SU-DHL-6 (cell line): ENCODE measurements around the gene APPL2.

ENCODE experiments used
- H2AFZ ChIP-seq: fragments of 200-600 bp; sonication (generic); 2 replicates; pipeline ENCODE4 v1.6.1; 2014; ENCODE audit warnings: low read depth, mild to moderate bottlenecking, moderate library complexity, mixed read lengths, antibody characterized with exemption, low read length; ENCODE audit not compliant: severe bottlenecking
- H3F3A ChIP-seq: fragments of 200-600 bp; shearing (Covaris generic); 2 replicates; pipeline ENCODE4 v1.6.0; 2016; ENCODE audit warnings: antibody characterized with exemption, mild to moderate bottlenecking; ENCODE audit not compliant: insufficient read depth
- H3K27ac ChIP-seq: fragments of 200-600 bp; sonication (generic); 2 replicates; pipeline ENCODE4 v1.5.1; 2016; ENCODE audit warnings: low read depth, mild to moderate bottlenecking, low read length, moderate library complexity, mixed read lengths
- H3K27me3 ChIP-seq: fragments of 200-600 bp; sonication (generic), shearing (Covaris generic); 2 replicates; pipeline ENCODE4 v1.6.0; 2014; ENCODE audit warnings: mild to moderate bottlenecking, low read length
- H3K36me3 ChIP-seq: fragments of 200-600 bp; sonication (generic); 2 replicates; pipeline ENCODE4 v1.6.1; 2014; ENCODE audit warnings: mild to moderate bottlenecking, low read length, mixed read lengths
- H3K4me2 ChIP-seq: fragments of 300-600, 200-600 bp; shearing (Covaris generic), sonication (generic); 2 replicates; pipeline ENCODE4 v1.6.0; 2014; ENCODE audit warnings: low read length, low read depth, mild to moderate bottlenecking; ENCODE audit not compliant: poor library complexity, severe bottlenecking
- H3K4me3 ChIP-seq: fragments of 200-600 bp; sonication (generic); 2 replicates; pipeline ENCODE4 v1.5.1; 2014; ENCODE audit warnings: antibody characterized with exemption, low read length, mild to moderate bottlenecking, mixed read lengths; ENCODE audit not compliant: insufficient read depth, poor library complexity, severe bottlenecking
- H3K79me2 ChIP-seq: fragments of 200-600 bp; sonication (generic); 2 replicates; pipeline ENCODE4 v1.6.1; 2014; ENCODE audit warnings: mild to moderate bottlenecking, low read length, moderate library complexity; ENCODE audit not compliant: insufficient read depth
- H3K9ac ChIP-seq: fragments of 200-600 bp; sonication (generic); 2 replicates; pipeline ENCODE4 v1.7.0; 2014; ENCODE audit warnings: mild to moderate bottlenecking, low read length
- H3K9me2 ChIP-seq: fragments of 200-600 bp; sonication (generic); replicated peaks from 2 replicates; pipeline ENCODE4 v1.6.1; 2014; ENCODE audit warnings: low read length; ENCODE audit not compliant: insufficient read depth
- H3K9me3 ChIP-seq: fragments of 200-600 bp; sonication (generic); 2 replicates; pipeline ENCODE4 v1.6.1; 2014; ENCODE audit warnings: low read length, mixed read lengths; ENCODE audit not compliant: insufficient read depth
- H4K20me1 ChIP-seq: fragments of 200-600 bp; sonication (generic); 2 replicates; pipeline ENCODE4 v1.6.1; 2014; ENCODE audit warnings: low read depth, mild to moderate bottlenecking, antibody characterized with exemption, low read length, moderate library complexity, mixed read lengths
- EZH2phosphoT487 ChIP-seq: fragments of 200-600 bp; sonication (generic), shearing (Covaris generic); conservative IDR thresholded peaks from 2 replicates; pipeline ENCODE4 v1.6.1; 2018; ENCODE audit warnings: mild to moderate bottlenecking, antibody characterized with exemption, low read length, moderate library complexity, mixed read lengths
- TF ChIP-seq, protein P1 (sequence below): fragments of 200-600 bp; sonication (generic); IDR thresholded peaks from one replicate; pipeline ENCODE4 v1.5.1; 2017; ENCODE audit warnings: antibody characterized with exemption, mild to moderate bottlenecking, low read length, moderate library complexity; ENCODE audit not compliant: insufficient read depth, poor library complexity, severe bottlenecking

APPL2 gene

DNA sequence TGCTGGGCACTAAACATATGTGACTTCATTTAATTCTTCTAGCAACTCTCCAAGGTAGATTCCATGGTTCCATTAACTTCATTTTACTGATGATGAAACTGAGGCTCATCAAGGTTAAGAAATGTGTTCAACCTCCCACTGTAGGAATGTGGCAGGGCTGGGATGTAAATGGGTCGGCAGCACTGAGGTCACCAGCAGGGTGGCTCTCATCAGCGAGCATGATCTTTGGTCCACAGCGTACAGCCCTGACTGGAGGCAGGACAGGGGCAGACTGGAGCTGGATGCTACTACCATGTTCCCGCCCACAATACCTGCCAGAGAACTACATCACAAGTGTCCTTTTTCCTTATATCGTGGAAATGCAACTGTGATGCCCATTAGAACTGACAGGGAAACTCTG is 4.6 kb downstream of the APPL2 start:
- Histone ChIP-seq H3K27ac (no peak overlapping the region), H3K4me3 (no peak overlapping the region), H3K79me2 (no peaks in the 10 kb centered on the region; the same call in 1 of the 2 replicates), H3K9me2 (no peaks in the 10 kb centered on the region), H3K36me3 (no peaks in the 10 kb centered on the region), H3F3A (no peaks in the 10 kb centered on the region), H2AFZ (no peak overlapping the region), H3K9me3 (no peaks in the 10 kb centered on the region), H3K27me3 (no peaks in the 10 kb centered on the region), H3K9ac (no peak overlapping the region), H3K4me2 (no peak overlapping the region), H4K20me1 (no peaks in the 10 kb centered on the region)
- no peak for TF ChIP-seq EZH2phosphoT487
- TF ChIP-seq, protein P1, sequence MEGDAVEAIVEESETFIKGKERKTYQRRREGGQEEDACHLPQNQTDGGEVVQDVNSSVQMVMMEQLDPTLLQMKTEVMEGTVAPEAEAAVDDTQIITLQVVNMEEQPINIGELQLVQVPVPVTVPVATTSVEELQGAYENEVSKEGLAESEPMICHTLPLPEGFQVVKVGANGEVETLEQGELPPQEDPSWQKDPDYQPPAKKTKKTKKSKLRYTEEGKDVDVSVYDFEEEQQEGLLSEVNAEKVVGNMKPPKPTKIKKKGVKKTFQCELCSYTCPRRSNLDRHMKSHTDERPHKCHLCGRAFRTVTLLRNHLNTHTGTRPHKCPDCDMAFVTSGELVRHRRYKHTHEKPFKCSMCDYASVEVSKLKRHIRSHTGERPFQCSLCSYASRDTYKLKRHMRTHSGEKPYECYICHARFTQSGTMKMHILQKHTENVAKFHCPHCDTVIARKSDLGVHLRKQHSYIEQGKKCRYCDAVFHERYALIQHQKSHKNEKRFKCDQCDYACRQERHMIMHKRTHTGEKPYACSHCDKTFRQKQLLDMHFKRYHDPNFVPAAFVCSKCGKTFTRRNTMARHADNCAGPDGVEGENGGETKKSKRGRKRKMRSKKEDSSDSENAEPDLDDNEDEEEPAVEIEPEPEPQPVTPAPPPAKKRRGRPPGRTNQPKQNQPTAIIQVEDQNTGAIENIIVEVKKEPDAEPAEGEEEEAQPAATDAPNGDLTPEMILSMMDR = no peak

DNA sequence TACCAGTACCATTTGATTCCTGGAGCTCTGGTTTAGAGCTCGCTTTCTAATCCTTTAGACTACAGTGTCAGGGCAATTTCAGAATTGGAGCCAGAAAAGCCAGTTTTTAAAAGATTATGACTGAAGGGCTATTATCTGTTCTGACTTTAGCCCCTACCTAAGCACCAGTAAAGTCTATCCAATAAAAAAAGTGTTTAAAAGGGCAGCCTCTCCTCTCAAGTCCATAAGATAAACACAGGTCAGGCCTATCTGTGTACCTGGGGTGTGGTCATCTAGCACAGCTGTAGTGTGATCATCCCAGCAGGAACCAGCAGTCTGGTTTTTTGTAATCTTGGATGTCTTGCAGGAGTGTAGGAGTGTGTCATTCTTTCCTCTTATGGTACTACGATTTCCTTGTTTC is 6.6 kb downstream of the APPL2 start:
- Histone ChIP-seq H3K27ac (no peak overlapping the region), H3K36me3 (no peaks in the 10 kb centered on the region), H3F3A (no peaks in the 10 kb centered on the region), H3K9me2 (no peaks in the 10 kb centered on the region), H3K27me3 (no peaks in the 10 kb centered on the region), H3K79me2 (no peaks in the 10 kb centered on the region; the same call in 1 of the 2 replicates), H3K9ac (no peak overlapping the region), H2AFZ (no peak overlapping the region), H3K4me2 (no peak overlapping the region), H3K9me3 (no peaks in the 10 kb centered on the region), H4K20me1 (no peaks in the 10 kb centered on the region), H3K4me3 (no peak overlapping the region)
- TF ChIP-seq EZH2phosphoT487 = no peak
- TF ChIP-seq, protein P1 = no peak

DNA sequence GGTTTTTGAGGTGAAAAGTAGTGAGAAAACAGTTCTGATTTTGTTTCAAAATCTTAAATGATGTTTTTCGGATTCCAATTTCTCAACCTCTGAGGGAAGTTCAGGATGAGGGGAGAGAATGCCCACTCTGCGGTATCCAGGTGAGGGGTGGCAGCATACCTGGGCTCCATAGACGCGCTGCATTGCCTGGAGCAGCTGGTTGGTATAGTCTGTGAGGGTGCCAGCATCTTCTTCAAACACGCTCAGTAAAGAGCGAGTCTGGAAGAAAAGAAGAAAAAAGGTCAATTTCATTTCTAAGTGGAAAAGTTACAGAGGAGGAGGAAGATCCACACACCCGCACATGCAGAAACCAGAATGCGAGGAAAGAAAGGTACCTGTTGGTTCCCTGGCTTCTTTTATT is 7.0 kb downstream of the APPL2 start:
- no peaks in the 10 kb centered on the region; the same call in 1 of the 2 replicates for H3K79me2 ChIP-seq
- H4K20me1 ChIP-seq = no peaks in the 10 kb centered on the region
- no peak overlapping the region for H3K9ac ChIP-seq
- no peak overlapping the region for H2AFZ ChIP-seq
- H3K4me2 ChIP-seq = no peak overlapping the region
- H3K9me3 ChIP-seq = no peaks in the 10 kb centered on the region
- H3K36me3 ChIP-seq = no peaks in the 10 kb centered on the region
- no peaks in the 10 kb centered on the region for H3F3A ChIP-seq
- no peaks in the 10 kb centered on the region for H3K27me3 ChIP-seq
- TF ChIP-seq EZH2phosphoT487 = no peak
- TF ChIP-seq, protein P1 = no peak
- H3K4me3 ChIP-seq = no peak overlapping the region
- H3K27ac ChIP-seq = no peak overlapping the region
- H3K9me2 ChIP-seq = no peaks in the 10 kb centered on the region
